ENCODE data around the gene LAMA2.

LAMA2 gene

GRCh38 chr6:129184808-129185366 is 301.9 kb downstream of the LAMA2 start:
- no peak for DNase-seq

- no peak for DNase-seq
Measured at GRCh38 chr6:129186988-129187387, 304.1 kb downstream of the LAMA2 start.

- DNase-seq, result no peak
Measured at GRCh38 chr6:129188306-129188705, 305.4 kb downstream of the LAMA2 start.

GRCh38 chr6:129188795-129189194 is 305.9 kb downstream of the LAMA2 start:
- DNase-seq, result no peak

GRCh38 chr6:129189266-129189665 is 306.3 kb downstream of the LAMA2 start:
- no peak for DNase-seq

GRCh38 chr6:129191235-129191634 is 308.3 kb downstream of the LAMA2 start:
- DNase-seq, result no peak

- DNase-seq, result no peak
Measured at GRCh38 chr6:129192458-129192989, 309.6 kb downstream of the LAMA2 start.

GRCh38 chr6:129194306-129194941 is 311.5 kb downstream of the LAMA2 start:
- DNase-seq, result no peak

GRCh38 chr6:129195161-129195560 is 312.2 kb downstream of the LAMA2 start:
- no peak for DNase-seq

- DNase-seq, result no peak
Measured at GRCh38 chr6:129195643-129196042, 312.7 kb downstream of the LAMA2 start.

- DNase-seq, result no peak
Measured at GRCh38 chr6:129197154-129197553, 314.2 kb downstream of the LAMA2 start.

GRCh38 chr6:129200151-129200550 is 317.2 kb downstream of the LAMA2 start:
- no peak for DNase-seq

- no peak for DNase-seq
Measured at GRCh38 chr6:129203190-129203900, 320.4 kb downstream of the LAMA2 start.

- DNase-seq, result no peak
Measured at GRCh38 chr6:129206821-129207220, 323.9 kb downstream of the LAMA2 start.

GRCh38 chr6:129207832-129208231 is 324.9 kb downstream of the LAMA2 start:
- no peak for DNase-seq

- DNase-seq, result no peak
Measured at GRCh38 chr6:129208415-129209034, 325.6 kb downstream of the LAMA2 start.

GRCh38 chr6:129209355-129209754 is 326.4 kb downstream of the LAMA2 start:
- DNase-seq, result no peak

- DNase-seq, result no peak
Measured at GRCh38 chr6:129210684-129211083, 327.7 kb downstream of the LAMA2 start.

GRCh38 chr6:129211626-129212025 is 328.7 kb downstream of the LAMA2 start:
- DNase-seq, result no peak

GRCh38 chr6:129212081-129212480 is 329.1 kb downstream of the LAMA2 start:
- DNase-seq, result no peak

GRCh38 chr6:129215246-129215645 is 332.3 kb downstream of the LAMA2 start:
- DNase-seq, result no peak

- no peak for DNase-seq
Measured at GRCh38 chr6:129215916-129216520, 333.1 kb downstream of the LAMA2 start.

GRCh38 chr6:129217701-129218100 is 334.8 kb downstream of the LAMA2 start:
- DNase-seq, result no peak
